ENCODE results near the gene ZFAND5. TPM values are rescaled to one million over a fixed set of nuclear protein-coding genes. Genes with fewer than 3 reads are reported as not detected.

The ZFAND5 gene
- polyA plus RNA-seq, 3 donors = 199 to 702 (median 237) TPM

DNA sequence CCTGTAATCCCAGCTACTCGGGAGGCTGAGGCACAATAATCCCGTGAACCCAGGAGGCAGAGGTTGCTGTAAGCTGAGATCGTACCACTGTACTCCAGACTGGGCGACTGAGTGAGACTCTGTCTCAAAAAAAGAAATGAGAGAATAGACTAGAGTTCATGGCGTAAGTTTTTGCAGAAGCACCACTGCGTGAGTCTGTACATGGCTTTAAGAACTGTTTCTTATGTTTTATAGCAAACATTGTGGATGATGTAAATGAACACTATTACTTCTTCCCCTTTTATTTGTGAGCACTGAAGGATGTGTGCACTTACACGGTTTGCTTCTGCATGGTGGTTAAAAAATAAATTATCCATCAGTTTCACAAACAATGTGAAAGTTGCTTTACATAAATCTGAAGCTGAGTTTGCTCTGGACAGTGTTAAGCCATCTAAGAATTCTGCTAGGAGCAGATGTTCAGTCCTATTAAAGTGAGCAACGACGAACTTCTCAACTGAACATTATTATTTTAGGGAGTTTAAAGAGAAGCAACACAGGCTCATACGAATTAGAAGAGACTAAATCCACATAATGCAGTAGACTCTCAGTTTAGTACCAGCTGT is 52.5 kb downstream of the ZFAND5 start:
- peak overlapping the region; percentile 47 to 77 for H3K27ac ChIP-seq (ENCODE audit: low read depth in 1 of 2, low read length in 2 of 2)
- intact Hi-C loops (cut with micrococcal nuclease) = loop anchor here in 1 of 2 donors (5.0 kb wide), 1 partner anchor 35 kb away; no protein-coding TSS in a partner anchor
- peaks cover 59 to 67% of the 10 kb centered on the region in 2 donors for H3K4me1 ChIP-seq (ENCODE audit: control insufficient read depth in 1 of 2, insufficient read depth in 2 of 2, low read length in 2 of 2)
- no peaks in the 10 kb centered on the region for H3K27me3 ChIP-seq (ENCODE audit: control insufficient read depth in 2 of 2, insufficient read depth in 2 of 2, low read length in 2 of 2)
- peak overlapping the region; percentile 14 for H3K4me2 ChIP-seq (replicated peaks; ENCODE audit: extremely low read depth, low read length, poor library complexity, severe bottlenecking)
- peaks cover 41% of the 10 kb centered on the region for H3K79me2 ChIP-seq (ENCODE audit: insufficient read depth, low read length)
- Mint-ChIP-seq H3K27ac (peak overlapping the region; percentile 54 to 87 (median 81)), H3K9me3 (no peaks in the 10 kb centered on the region), H3K4me1 (peaks cover 70% of the 10 kb centered on the region), H3K36me3 (peaks cover 15 to 17% of the 10 kb centered on the region in 2 donors), H3K27me3 (ENCODE audit: low read depth in 3 of 3) (peaks cover 0 to 1% (median 0%) of the 10 kb centered on the region in 3 donors), H3K4me3 (peak overlapping the region in 1 of 2 donors; percentile 21)
- no peaks in the 10 kb centered on the region for H3K9me3 ChIP-seq (replicated peaks in 1 of 2; ENCODE audit: control insufficient read depth in 1 of 2, insufficient read depth in 1 of 2, low read length in 2 of 2)
- WGBS (ENCODE audit: insufficient coverage) = 67% methylated on average over 2 of the region's 10 CpGs
- H3K36me3 ChIP-seq (replicated peaks in 1 of 2; ENCODE audit: control insufficient read depth in 1 of 2, insufficient read depth in 2 of 2, low read length in 2 of 2) = peaks cover 4 to 12% of the 10 kb centered on the region in 2 donors
- peak in 2 of 3 donors; percentile 21 to 37 for DNase-seq
- no peaks in the 10 kb centered on the region for H4K20me1 ChIP-seq (ENCODE audit: insufficient read depth, low read length)
- H2AFZ ChIP-seq (ENCODE audit: insufficient read depth, low read depth, low read length, poor library complexity, severe bottlenecking) = no peak overlapping the region
- TF ChIP-seq, protein P1, sequence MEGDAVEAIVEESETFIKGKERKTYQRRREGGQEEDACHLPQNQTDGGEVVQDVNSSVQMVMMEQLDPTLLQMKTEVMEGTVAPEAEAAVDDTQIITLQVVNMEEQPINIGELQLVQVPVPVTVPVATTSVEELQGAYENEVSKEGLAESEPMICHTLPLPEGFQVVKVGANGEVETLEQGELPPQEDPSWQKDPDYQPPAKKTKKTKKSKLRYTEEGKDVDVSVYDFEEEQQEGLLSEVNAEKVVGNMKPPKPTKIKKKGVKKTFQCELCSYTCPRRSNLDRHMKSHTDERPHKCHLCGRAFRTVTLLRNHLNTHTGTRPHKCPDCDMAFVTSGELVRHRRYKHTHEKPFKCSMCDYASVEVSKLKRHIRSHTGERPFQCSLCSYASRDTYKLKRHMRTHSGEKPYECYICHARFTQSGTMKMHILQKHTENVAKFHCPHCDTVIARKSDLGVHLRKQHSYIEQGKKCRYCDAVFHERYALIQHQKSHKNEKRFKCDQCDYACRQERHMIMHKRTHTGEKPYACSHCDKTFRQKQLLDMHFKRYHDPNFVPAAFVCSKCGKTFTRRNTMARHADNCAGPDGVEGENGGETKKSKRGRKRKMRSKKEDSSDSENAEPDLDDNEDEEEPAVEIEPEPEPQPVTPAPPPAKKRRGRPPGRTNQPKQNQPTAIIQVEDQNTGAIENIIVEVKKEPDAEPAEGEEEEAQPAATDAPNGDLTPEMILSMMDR (IDR thresholded peaks at IDR 0.05) = no peak
- no peak overlapping the region for H3K9ac ChIP-seq (ENCODE audit: insufficient read depth, low read length, poor library complexity, severe bottlenecking)
- H3K4me3 ChIP-seq (replicated peaks in 1 of 3; ENCODE audit: low read depth in 2 of 3, low read length in 3 of 3) = peak overlapping the region in 1 of 3 experiments; percentile 8

DNA sequence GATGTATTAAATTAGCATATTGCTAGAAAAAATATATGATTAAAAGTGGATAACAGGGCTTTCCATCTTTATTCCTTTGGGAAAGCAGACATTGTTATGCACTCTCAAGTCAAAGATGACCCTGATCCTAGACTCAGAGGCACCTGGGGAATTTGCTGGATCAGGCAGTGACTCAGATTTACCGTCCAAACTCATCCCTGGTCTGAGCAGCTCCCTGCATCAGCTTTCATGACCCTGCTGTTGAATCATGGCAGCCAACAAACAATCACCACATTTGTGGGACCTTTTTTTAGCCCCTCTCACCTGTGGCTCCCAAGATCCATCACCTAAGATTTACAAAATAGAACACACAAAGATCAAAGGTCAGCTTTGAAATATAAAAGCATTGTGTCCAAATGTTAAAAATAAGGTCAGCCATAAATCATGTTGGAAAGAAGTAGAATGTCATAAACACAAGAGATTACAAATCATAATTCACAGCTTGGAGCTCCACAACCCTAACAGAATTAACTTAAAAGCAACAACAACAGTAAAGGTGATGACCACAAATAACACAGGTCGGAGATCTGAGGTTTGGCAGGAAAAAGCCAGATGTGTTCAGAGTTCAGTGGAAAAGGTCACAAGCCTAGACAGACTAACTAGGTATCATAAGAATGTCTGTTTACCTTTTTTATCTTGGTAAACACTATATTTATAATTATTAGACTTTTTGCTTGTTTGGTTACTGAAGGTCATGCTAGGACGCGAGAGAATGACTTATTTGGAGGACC is 55.5 kb downstream of the ZFAND5 start:
- no peak overlapping the region for H3K27ac ChIP-seq (ENCODE audit: low read depth in 1 of 2, low read length in 2 of 2)
- H3K27me3 ChIP-seq (ENCODE audit: control insufficient read depth in 2 of 2, insufficient read depth in 2 of 2, low read length in 2 of 2) = no peaks in the 10 kb centered on the region
- Mint-ChIP-seq H3K27ac (peak overlapping the region in 1 of 7 donors; percentile 43), H3K36me3 (peaks cover 6 to 9% of the 10 kb centered on the region in 2 donors), H3K4me3 (no peak overlapping the region), H3K27me3 (ENCODE audit: low read depth in 3 of 3) (no peaks in the 10 kb centered on the region), H3K4me1 (peaks cover 67% of the 10 kb centered on the region), H3K9me3 (no peaks in the 10 kb centered on the region)
- H3K9me3 ChIP-seq (replicated peaks in 1 of 2; ENCODE audit: control insufficient read depth in 1 of 2, insufficient read depth in 1 of 2, low read length in 2 of 2) = no peaks in the 10 kb centered on the region
- 85% methylated on average over 1 of the region's 4 CpGs for WGBS (ENCODE audit: insufficient coverage)
- intact Hi-C loops (cut with micrococcal nuclease) = loop anchor here (5.0 to 10.0 kb wide), 4 partner anchors 38 to 635 kb away; no protein-coding TSS in a partner anchor
- peaks cover 55 to 67% of the 10 kb centered on the region in 2 donors for H3K4me1 ChIP-seq (ENCODE audit: control insufficient read depth in 1 of 2, insufficient read depth in 2 of 2, low read length in 2 of 2)
- H2AFZ ChIP-seq (ENCODE audit: insufficient read depth, low read depth, low read length, poor library complexity, severe bottlenecking) = no peak overlapping the region
- DNase-seq = no peak
- no peak overlapping the region for H3K4me3 ChIP-seq (replicated peaks in 1 of 3; ENCODE audit: low read depth in 2 of 3, low read length in 3 of 3)
- no peaks in the 10 kb centered on the region for H4K20me1 ChIP-seq (ENCODE audit: insufficient read depth, low read length)
- no peaks in the 10 kb centered on the region for H3K36me3 ChIP-seq (replicated peaks in 1 of 2; ENCODE audit: control insufficient read depth in 1 of 2, insufficient read depth in 2 of 2, low read length in 2 of 2)
- H3K79me2 ChIP-seq (ENCODE audit: insufficient read depth, low read length) = peaks cover 51% of the 10 kb centered on the region
- TF ChIP-seq, protein P1 (IDR thresholded peaks at IDR 0.05) = no peak
- H3K4me2 ChIP-seq (replicated peaks; ENCODE audit: extremely low read depth, low read length, poor library complexity, severe bottlenecking) = no peak overlapping the region
- no peak overlapping the region for H3K9ac ChIP-seq (ENCODE audit: insufficient read depth, low read length, poor library complexity, severe bottlenecking)

Data from CD14-positive monocyte (primary cell).